ENCODE data around the gene SUPT3H.

- no peak for TF ChIP-seq CTCF (IDR thresholded peaks at IDR 0.05)
- TF ChIP-seq EZH2 (IDR thresholded peaks at IDR 0.05; ENCODE audit: borderline replicate concordance, insufficient read depth, low read depth, low read length, poor library complexity, severe bottlenecking), result peak; percentile 98
Measured at GRCh38 chr6:45420083-45420908, 42.6 kb upstream of the SUPT3H start.

All from B cell (primary cell).